DND-41 (cell line): ENCODE results near the gene DSCAM.

ENCODE experiments used
- ATAC-seq: fragments of 200-7000 bp; cut with Tn5 transposase; 3 replicates; pipeline ENCODE4 v1.9.1; 2021; ENCODE audit warnings: low read depth; ENCODE audit not compliant: insufficient read depth
- DNase-seq: peaks from one replicate; pipeline ENCODE4 v3.0.0-alpha.2; 2020
- H2AFZ ChIP-seq: 2 replicates; pipeline ENCODE4 v1.6.0; 2012; ENCODE audit warnings: low read depth, low read length
- H3K27ac ChIP-seq: 2 replicates; pipeline ENCODE4 v1.5.1; 2012; ENCODE audit warnings: low read length, inconsistent platforms
- H3K27me3 ChIP-seq: fragments of 200-600 bp; sonication (generic); 2 replicates; pipeline ENCODE4 v1.6.0; 2012; ENCODE audit warnings: low read length, mild to moderate bottlenecking, inconsistent platforms; ENCODE audit not compliant: insufficient read depth, poor library complexity
- H3K36me3 ChIP-seq: 2 replicates; pipeline ENCODE4 v1.5.1; 2012; ENCODE audit warnings: low read length, inconsistent platforms; ENCODE audit not compliant: insufficient read depth
- H3K4me1 ChIP-seq: 2 replicates; pipeline ENCODE4 v1.5.1; 2012; ENCODE audit warnings: mild to moderate bottlenecking, low read length; ENCODE audit not compliant: insufficient read depth
- H3K4me2 ChIP-seq: 2 replicates; pipeline ENCODE4 v1.6.0; 2012; ENCODE audit warnings: mild to moderate bottlenecking, moderate library complexity, low read length, inconsistent platforms; ENCODE audit not compliant: insufficient read depth
- H3K4me3 ChIP-seq, 2 experiments: fragments of 200-600 bp in 1 of 2; shearing (Covaris generic) in 1 of 2; 2 replicates each; pipeline ENCODE4 v1.5.1; 2012 to 2016; ENCODE audit warnings: inconsistent platforms in 2 of 2, low read length in 2 of 2, mild to moderate bottlenecking in 2 of 2, low read depth in 1 of 2, moderate library complexity in 1 of 2
- H3K79me2 ChIP-seq: 2 replicates; pipeline ENCODE4 v1.6.0; 2012; ENCODE audit warnings: low read length, inconsistent platforms; ENCODE audit not compliant: insufficient read depth
- H3K9ac ChIP-seq: 2 replicates; pipeline ENCODE4 v1.6.0; 2012; ENCODE audit warnings: low read depth, mild to moderate bottlenecking, inconsistent platforms, low read length, moderate library complexity
- H3K9me3 ChIP-seq: 2 replicates; pipeline ENCODE4 v1.5.1; 2012; ENCODE audit warnings: low read length, moderate library complexity, mild to moderate bottlenecking, inconsistent platforms; ENCODE audit not compliant: insufficient read depth, severe bottlenecking
- H4K20me1 ChIP-seq: 2 replicates; pipeline ENCODE4 v1.6.0; 2012; ENCODE audit warnings: low read length; ENCODE audit not compliant: insufficient read depth
- CTCF ChIP-seq: IDR thresholded peaks from 2 replicates; pipeline ENCODE4 v1.5.1; 2012; ENCODE audit warnings: borderline replicate concordance, low read length, moderate library complexity, mild to moderate bottlenecking; ENCODE audit not compliant: poor library complexity, severe bottlenecking; ENCODE audit errors: extremely low read depth
- EZH2 ChIP-seq: IDR thresholded peaks from 3 replicates; pipeline ENCODE4 v1.6.1; 2012; ENCODE audit warnings: borderline replicate concordance, low read depth, mild to moderate bottlenecking, moderate library complexity, low read length, inconsistent platforms; ENCODE audit not compliant: severe bottlenecking

Gene DSCAM

GRCh38 chr21:40208206-40208947 is 638.6 kb downstream of the DSCAM start:
- H2AFZ ChIP-seq: no peak overlapping the region
- TF ChIP-seq EZH2 (no peak), CTCF (no peak)
- no peak overlapping the region for H3K27ac ChIP-seq
- H3K9ac ChIP-seq: no peak overlapping the region
- H3K4me2 ChIP-seq: no peak overlapping the region
- H4K20me1 ChIP-seq: no peaks in the 10 kb centered on the region
- no peaks in the 10 kb centered on the region for H3K9me3 ChIP-seq
- no peaks in the 10 kb centered on the region for H3K36me3 ChIP-seq
- H3K4me3 ChIP-seq: no peak overlapping the region
- no peaks in the 10 kb centered on the region for H3K79me2 ChIP-seq
- H3K27me3 ChIP-seq: no peaks in the 10 kb centered on the region
- DNase-seq (no peak), ATAC-seq (no peak)
- H3K4me1 ChIP-seq: no peaks in the 10 kb centered on the region

- no peak overlapping the region for H2AFZ ChIP-seq
- H3K27me3 ChIP-seq: no peaks in the 10 kb centered on the region
- H3K4me1 ChIP-seq: no peaks in the 10 kb centered on the region
- H3K9me3 ChIP-seq: no peaks in the 10 kb centered on the region
- no peak overlapping the region for H3K4me3 ChIP-seq
- H3K79me2 ChIP-seq: no peaks in the 10 kb centered on the region
- H3K9ac ChIP-seq: no peak overlapping the region
- no peak for ATAC-seq
- H3K36me3 ChIP-seq: no peaks in the 10 kb centered on the region
- DNase-seq: no peak
- no peak for TF ChIP-seq EZH2
- TF ChIP-seq CTCF: no peak
- H4K20me1 ChIP-seq: no peaks in the 10 kb centered on the region
- H3K27ac ChIP-seq: no peak overlapping the region
- no peak overlapping the region for H3K4me2 ChIP-seq
These were observed 646.0 kb downstream of the DSCAM start for GRCh38 chr21:40200946-40201345.

- no peaks in the 10 kb centered on the region for H3K27me3 ChIP-seq
- no peaks in the 10 kb centered on the region for H4K20me1 ChIP-seq
- TF ChIP-seq CTCF: no peak
- no peak for TF ChIP-seq EZH2
- H3K9ac ChIP-seq: no peak overlapping the region
- no peaks in the 10 kb centered on the region for H3K79me2 ChIP-seq
- no peak overlapping the region for H3K27ac ChIP-seq
- H2AFZ ChIP-seq: no peak overlapping the region
- H3K4me2 ChIP-seq: no peak overlapping the region
- DNase-seq: no peak
- H3K9me3 ChIP-seq: no peaks in the 10 kb centered on the region
- H3K4me1 ChIP-seq: no peaks in the 10 kb centered on the region
- H3K36me3 ChIP-seq: no peaks in the 10 kb centered on the region
- ATAC-seq: no peak
- no peak overlapping the region for H3K4me3 ChIP-seq
These were observed 646.8 kb downstream of the DSCAM start for GRCh38 chr21:40200126-40200525.
